Natural killer cell (primary cell): Measurements from ENCODE around the gene CHD6. TPM values are rescaled to one million over a fixed set of nuclear protein-coding genes. Genes with fewer than 3 reads are reported as not detected.

Experiments
- ATAC-seq, 3 donors: fragments of 150-1000 bp in 2 of 3; fragments of 200-7000 bp in 1 of 3; cut with Tn5 transposase; 1 replicate in 1 of 3; 2 replicates in 2 of 3; pipeline ENCODE4 v1.10.0; 2021; ENCODE audit warnings: mild to moderate bottlenecking in 2 of 3, moderate library complexity in 2 of 3
- DNase-seq, 2 donors: peaks; one replicate each; pipeline versions ENCODE4 v3.0.0 to v3.0.0-alpha.2; 2013 to 2021; ENCODE audit warnings: mixed read lengths in 1 of 2
- H3K27ac ChIP-seq: one replicate; pipeline ENCODE4 v1.5.1; 2013; ENCODE audit warnings: mild to moderate bottlenecking, low read length
- H3K27me3 ChIP-seq: one replicate; pipeline ENCODE4 v1.6.1; 2013; ENCODE audit warnings: low read length; ENCODE audit not compliant: control insufficient read depth, insufficient read depth
- H3K36me3 ChIP-seq: one replicate; pipeline ENCODE4 v1.6.1; 2013; ENCODE audit warnings: low read length; ENCODE audit not compliant: control insufficient read depth, insufficient read depth
- H3K4me1 ChIP-seq: one replicate; pipeline ENCODE4 v1.6.1; 2013; ENCODE audit warnings: low read length; ENCODE audit not compliant: control insufficient read depth, insufficient read depth
- H3K4me3 ChIP-seq: one replicate; pipeline ENCODE4 v1.5.1; 2013; ENCODE audit warnings: low read length
- H3K9me3 ChIP-seq: one replicate; pipeline ENCODE4 v1.6.1; 2013; ENCODE audit warnings: low read length; ENCODE audit not compliant: control insufficient read depth, insufficient read depth
- H3K27ac Mint-ChIP-seq, 2 donors: one replicate each; pipeline ENCODE4 v1.8.0; 2022; ENCODE audit warnings: mild to moderate bottlenecking in 2 of 2, mixed read lengths in 2 of 2, moderate library complexity in 1 of 2
- H3K27me3 Mint-ChIP-seq, 2 donors: one replicate each; pipeline ENCODE4 v1.8.0; 2022; ENCODE audit warnings: low read depth in 2 of 2, mixed read lengths in 2 of 2
- H3K36me3 Mint-ChIP-seq: one replicate; pipeline ENCODE4 v1.8.0; 2022; ENCODE audit warnings: mixed read lengths
- H3K4me1 Mint-ChIP-seq, 2 donors: one replicate each; pipeline ENCODE4 v1.8.0; 2022; ENCODE audit warnings: mixed read lengths in 2 of 2
- H3K4me3 Mint-ChIP-seq: one replicate; pipeline ENCODE4 v1.8.0; 2022; ENCODE audit warnings: mild to moderate bottlenecking, moderate library complexity, mixed read lengths
- H3K9me3 Mint-ChIP-seq, 2 donors: one replicate each; pipeline ENCODE4 v1.8.0; 2022; ENCODE audit warnings: mixed read lengths in 2 of 2
- WGBS: methylation state at CpG from one replicate; pipeline ENCODE4 v1.1.7; 2013; ENCODE audit warnings: missing lambda C conversion rate; ENCODE audit not compliant: insufficient coverage; 5-methylcytosine and 5-hydroxymethylcytosine counted together
- intact Hi-C: fragments of 100-400 bp; cut with micrococcal nuclease; formaldehyde crosslinking; loops from one replicate; pipeline ENCODE4 v1.14.2; 2022
- total RNA-seq, 4 donors: library from RNA; stranded (reverse); fragments of 120-200 nt in 1 of 4; gene quantifications; one replicate each; pipeline versions ENCODE4 v1.2.3 to v1.2.4, GENCODE V29; 2013 to 2022
- TF ChIP-seq, protein P1 (sequence below): fragments of 200-600 bp; IDR thresholded peaks from one replicate; pipeline ENCODE4 v1.8.0; 2022; ENCODE audit warnings: antibody characterized with exemption

The CHD6 gene
- total RNA-seq, 3 donors from 2014 or later (not counting 1 experiment from before 2014, with no cell fraction given), result 82.8 to 96.6 (median 90.4) TPM

DNA sequence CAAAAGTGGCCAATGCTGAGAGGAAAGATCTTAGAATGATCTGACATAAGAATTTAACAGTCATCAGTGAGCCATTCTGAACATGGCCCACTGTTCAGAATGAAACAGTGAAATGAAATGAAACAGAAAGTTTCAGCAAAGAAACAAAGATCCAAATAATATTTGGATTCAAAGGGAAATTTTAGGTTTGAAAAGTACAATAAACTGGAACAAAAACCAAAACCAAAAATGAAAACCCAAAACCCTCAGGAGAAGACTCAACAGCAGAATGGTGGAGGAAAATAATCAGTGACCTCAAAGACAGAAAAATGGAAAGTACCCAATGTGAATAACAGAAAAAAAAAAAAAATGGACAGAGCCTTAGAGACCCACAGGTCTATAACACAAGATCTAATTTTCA lies 185.4 kb downstream of the CHD6 start:
- intact Hi-C loops, result no loop called here
- Histone ChIP-seq H3K4me3 (no peak overlapping the region), H3K9me3 (no peaks in the 10 kb centered on the region), H3K27me3 (no peaks in the 10 kb centered on the region), H3K36me3 (peaks cover 41% of the 10 kb centered on the region), H3K4me1 (no peaks in the 10 kb centered on the region), H3K27ac (no peak overlapping the region)
- Mint-ChIP-seq H3K36me3 (peaks cover 31% of the 10 kb centered on the region), H3K27ac (peak overlapping the region in 1 of 2 donors; percentile 45), H3K9me3 (no peaks in the 10 kb centered on the region), H3K27me3 (no peaks in the 10 kb centered on the region), H3K4me1 (peaks cover 6 to 26% of the 10 kb centered on the region in 2 donors), H3K4me3 (no peak overlapping the region)
- ATAC-seq (no peak), DNase-seq (no peak)
- TF ChIP-seq, protein P1, sequence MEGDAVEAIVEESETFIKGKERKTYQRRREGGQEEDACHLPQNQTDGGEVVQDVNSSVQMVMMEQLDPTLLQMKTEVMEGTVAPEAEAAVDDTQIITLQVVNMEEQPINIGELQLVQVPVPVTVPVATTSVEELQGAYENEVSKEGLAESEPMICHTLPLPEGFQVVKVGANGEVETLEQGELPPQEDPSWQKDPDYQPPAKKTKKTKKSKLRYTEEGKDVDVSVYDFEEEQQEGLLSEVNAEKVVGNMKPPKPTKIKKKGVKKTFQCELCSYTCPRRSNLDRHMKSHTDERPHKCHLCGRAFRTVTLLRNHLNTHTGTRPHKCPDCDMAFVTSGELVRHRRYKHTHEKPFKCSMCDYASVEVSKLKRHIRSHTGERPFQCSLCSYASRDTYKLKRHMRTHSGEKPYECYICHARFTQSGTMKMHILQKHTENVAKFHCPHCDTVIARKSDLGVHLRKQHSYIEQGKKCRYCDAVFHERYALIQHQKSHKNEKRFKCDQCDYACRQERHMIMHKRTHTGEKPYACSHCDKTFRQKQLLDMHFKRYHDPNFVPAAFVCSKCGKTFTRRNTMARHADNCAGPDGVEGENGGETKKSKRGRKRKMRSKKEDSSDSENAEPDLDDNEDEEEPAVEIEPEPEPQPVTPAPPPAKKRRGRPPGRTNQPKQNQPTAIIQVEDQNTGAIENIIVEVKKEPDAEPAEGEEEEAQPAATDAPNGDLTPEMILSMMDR, result no peak

DNA sequence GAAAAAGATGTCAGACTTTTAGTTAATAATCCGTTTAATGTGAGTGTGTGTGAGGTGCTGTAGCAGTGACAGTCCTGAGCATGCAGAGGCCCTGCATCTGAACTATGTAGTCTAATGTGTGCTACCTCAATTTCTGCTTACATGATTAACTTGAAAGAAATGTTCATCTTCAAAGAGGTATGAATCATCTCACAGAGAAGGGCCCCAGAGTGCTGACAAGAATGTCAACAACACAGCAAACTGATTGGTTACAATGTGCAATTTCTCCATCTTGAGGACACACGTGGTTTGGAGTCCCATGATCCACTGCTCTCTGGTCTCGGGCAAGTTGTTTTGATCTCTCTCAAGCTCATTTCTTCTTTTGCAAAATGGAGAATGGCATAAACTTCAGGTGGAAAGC lies 189.9 kb downstream of the CHD6 start:
- no peaks in the 10 kb centered on the region for H3K9me3 Mint-ChIP-seq
- ATAC-seq (no peak), DNase-seq (peak in 1 of 2 donors; percentile 62)
- H3K4me3 ChIP-seq, result no peak overlapping the region
- TF ChIP-seq, protein P1, result no peak
- H3K4me1 Mint-ChIP-seq, result peaks cover 0 to 15% of the 10 kb centered on the region in 2 donors
- H3K4me1 ChIP-seq, result no peaks in the 10 kb centered on the region
- no peaks in the 10 kb centered on the region for H3K9me3 ChIP-seq
- no peak overlapping the region for H3K27ac ChIP-seq
- H3K27ac Mint-ChIP-seq, result no peak overlapping the region
- WGBS, result 46% methylated on average over 3 of the region's 3 CpGs
- no peaks in the 10 kb centered on the region for H3K27me3 Mint-ChIP-seq
- H3K36me3 Mint-ChIP-seq, result peaks cover 32% of the 10 kb centered on the region
- intact Hi-C loops, result no loop called here
- no peak overlapping the region for H3K4me3 Mint-ChIP-seq
- no peaks in the 10 kb centered on the region for H3K27me3 ChIP-seq
- peaks cover 39% of the 10 kb centered on the region for H3K36me3 ChIP-seq

DNA sequence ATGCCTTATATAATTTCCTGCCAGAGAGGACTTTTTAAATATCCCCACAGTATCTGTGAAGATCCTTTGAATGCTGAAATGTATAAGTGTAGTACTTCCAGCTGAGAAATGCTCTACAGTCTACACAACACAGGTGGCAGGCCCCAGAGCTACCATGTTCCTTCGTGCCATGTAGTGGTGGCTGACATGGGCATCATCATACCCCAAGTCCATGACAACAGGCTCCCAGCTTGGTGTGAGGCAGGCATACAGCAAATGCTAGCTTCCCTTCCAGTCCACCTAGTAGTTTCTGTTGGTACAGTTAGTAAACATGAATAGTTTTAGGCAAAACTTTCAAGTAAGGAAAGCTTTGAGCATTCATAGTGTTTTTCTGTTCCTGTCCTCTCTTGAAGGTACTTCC lies 190.3 kb downstream of the CHD6 start:
- Histone ChIP-seq H3K36me3 (peaks cover 44% of the 10 kb centered on the region), H3K27ac (no peak overlapping the region), H3K9me3 (no peaks in the 10 kb centered on the region), H3K27me3 (no peaks in the 10 kb centered on the region), H3K4me1 (no peaks in the 10 kb centered on the region), H3K4me3 (no peak overlapping the region)
- peaks cover 32% of the 10 kb centered on the region for H3K36me3 Mint-ChIP-seq
- DNase-seq, result peak in 1 of 2 donors; percentile 9
- H3K4me1 Mint-ChIP-seq, result peaks cover 0 to 10% of the 10 kb centered on the region in 2 donors
- no peaks in the 10 kb centered on the region for H3K27me3 Mint-ChIP-seq
- no peak for ATAC-seq
- no peak overlapping the region for H3K27ac Mint-ChIP-seq
- no peak overlapping the region for H3K4me3 Mint-ChIP-seq
- TF ChIP-seq, protein P1, result no peak
- WGBS, result no CpG with 5 or more reads among the region's 1 CpG
- intact Hi-C loops, result no loop called here
- H3K9me3 Mint-ChIP-seq, result no peaks in the 10 kb centered on the region

DNA sequence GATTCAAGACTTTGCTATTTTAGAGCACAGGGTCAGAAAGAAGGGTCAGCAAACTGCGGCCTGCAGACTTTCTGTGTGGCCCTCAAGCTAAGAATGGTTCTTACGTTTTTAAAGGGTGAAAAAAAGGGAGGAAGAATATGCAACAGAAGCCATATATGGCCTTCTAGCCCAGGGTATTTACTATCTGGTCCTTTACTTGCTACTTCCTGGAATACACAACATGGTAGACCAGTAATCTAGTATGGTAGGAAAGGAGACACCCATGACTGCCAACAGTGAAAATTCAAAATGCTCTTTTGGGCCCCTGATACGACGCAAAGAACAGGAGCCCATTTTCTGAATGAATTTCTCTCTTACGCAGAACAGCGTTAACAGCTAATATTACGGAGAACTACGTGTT lies 191.2 kb downstream of the CHD6 start:
- no peaks in the 10 kb centered on the region for H3K27me3 Mint-ChIP-seq
- WGBS, result 98% methylated on average over 8 of the region's 8 CpGs
- Histone ChIP-seq H3K4me1 (no peaks in the 10 kb centered on the region), H3K4me3 (no peak overlapping the region), H3K27ac (no peak overlapping the region), H3K9me3 (no peaks in the 10 kb centered on the region), H3K36me3 (peaks cover 49% of the 10 kb centered on the region), H3K27me3 (no peaks in the 10 kb centered on the region)
- H3K4me3 Mint-ChIP-seq, result no peak overlapping the region
- ATAC-seq, result no peak
- TF ChIP-seq, protein P1, result no peak
- no peak overlapping the region for H3K27ac Mint-ChIP-seq
- H3K4me1 Mint-ChIP-seq, result peaks cover 0 to 6% of the 10 kb centered on the region in 2 donors
- no peak for DNase-seq
- no peaks in the 10 kb centered on the region for H3K9me3 Mint-ChIP-seq
- peaks cover 35% of the 10 kb centered on the region for H3K36me3 Mint-ChIP-seq
- intact Hi-C loops, result no loop called here
